Kidney glomerular epithelial cell (primary cell): ENCODE results near the gene IGIP.
"Not testable (repeated sequence)": the region's sequence is repeated elsewhere in the genome, so short reads cannot be mapped to it uniquely, and the experiment has no call there.

Experiments
- DNase-seq: peaks from one replicate; lab custom pipeline; 2025; lab: John Stamatoyannopoulos, UW

The IGIP gene

GRCh38 chr5:140141241-140141640 lies 15.5 kb downstream of the IGIP start:
- DNase-seq: no peak

- no peak for DNase-seq
Measured at GRCh38 chr5:140142246-140142645, 16.5 kb downstream of the IGIP start.

GRCh38 chr5:140142856-140143255 lies 17.1 kb downstream of the IGIP start:
- DNase-seq: no peak

GRCh38 chr5:140143521-140144258 lies 18.0 kb downstream of the IGIP start:
- DNase-seq: no peak

- no peak for DNase-seq
Measured at GRCh38 chr5:140145256-140145655, 19.5 kb downstream of the IGIP start.

- peak; percentile 51 for DNase-seq
Measured at GRCh38 chr5:140145818-140146522, 20.2 kb downstream of the IGIP start.

- DNase-seq: no peak
Measured at GRCh38 chr5:140146523-140146842, 20.7 kb downstream of the IGIP start.

GRCh38 chr5:140147460-140147859 lies 21.7 kb downstream of the IGIP start:
- no peak for DNase-seq

- no peak for DNase-seq
Measured at GRCh38 chr5:140148508-140148907, 22.8 kb downstream of the IGIP start.

GRCh38 chr5:140150201-140150600 lies 24.5 kb downstream of the IGIP start:
- DNase-seq: no peak

- no peak for DNase-seq
Measured at GRCh38 chr5:140151144-140152021, 25.6 kb downstream of the IGIP start.

- DNase-seq: no peak
Measured at GRCh38 chr5:140152022-140152999, 26.6 kb downstream of the IGIP start.

GRCh38 chr5:140153255-140153654 lies 27.5 kb downstream of the IGIP start:
- no peak for DNase-seq

GRCh38 chr5:140153905-140154304 lies 28.2 kb downstream of the IGIP start:
- no peak for DNase-seq

- DNase-seq: not testable (repeated sequence)
Measured at GRCh38 chr5:140154710-140155381, 29.1 kb downstream of the IGIP start.

GRCh38 chr5:140157032-140157781 lies 31.5 kb downstream of the IGIP start:
- peak; percentile 73 for DNase-seq

- DNase-seq: no peak
Measured at GRCh38 chr5:140159014-140159927, 33.5 kb downstream of the IGIP start.

- no peak for DNase-seq
Measured at GRCh38 chr5:140162275-140162674, 36.5 kb downstream of the IGIP start.

- DNase-seq: no peak
Measured at GRCh38 chr5:140162781-140163180, 37.0 kb downstream of the IGIP start.
